ENCODE measurements around the gene FBXL3. TPM values are rescaled to one million over a fixed set of nuclear protein-coding genes. Genes with fewer than 3 reads are reported as not detected.

The FBXL3 gene
- total and polyA plus RNA-seq, 12 donors, result 12.1 to 87.4 (median 44.9) TPM

DNA sequence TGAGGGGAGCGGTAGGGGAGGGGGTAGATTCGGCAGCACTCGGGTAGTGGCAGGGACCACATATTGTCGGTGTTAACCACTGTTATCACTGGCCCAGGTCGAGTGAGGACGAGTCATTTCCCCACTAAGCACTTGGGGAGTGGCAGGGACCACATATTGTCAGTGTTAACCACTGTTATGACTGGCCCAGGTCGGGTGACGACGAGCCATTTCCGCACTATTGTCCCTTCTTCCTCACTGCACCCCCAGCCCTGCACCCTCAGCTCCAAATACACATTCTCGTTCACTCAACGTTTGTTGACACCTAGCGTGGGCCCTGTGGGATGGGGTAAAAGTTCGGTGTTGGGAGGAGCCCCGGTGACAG, 35.5 kb downstream of the FBXL3 start:
- intact Hi-C loops (cut with DNase I), result no loop called here
- 30 to 45% (median 39%) methylated on average over 14 to 15 of the region's 15 CpGs for WGBS, 4 donors
- Histone ChIP-seq H3K4me3 (peak overlapping the region; percentile 38 to 90 (median 66)), H3K9me3 (replicated peaks in 1 of 3) (no peaks in the 10 kb centered on the region), H3K27ac (peak overlapping the region in 4 of 5 donors; percentile 84 to 99 (median 95)), H3K36me3 (replicated peaks in 1 of 2) (no peaks in the 10 kb centered on the region), H3K4me1 (replicated peaks in 1 of 2) (peaks cover 0 to 16% of the 10 kb centered on the region in 2 donors), H3K27me3 (no peaks in the 10 kb centered on the region)
- no peak for TF ChIP-seq POLR2A (IDR thresholded peaks at IDR 0.05)
- TF ChIP-seq, protein P1, sequence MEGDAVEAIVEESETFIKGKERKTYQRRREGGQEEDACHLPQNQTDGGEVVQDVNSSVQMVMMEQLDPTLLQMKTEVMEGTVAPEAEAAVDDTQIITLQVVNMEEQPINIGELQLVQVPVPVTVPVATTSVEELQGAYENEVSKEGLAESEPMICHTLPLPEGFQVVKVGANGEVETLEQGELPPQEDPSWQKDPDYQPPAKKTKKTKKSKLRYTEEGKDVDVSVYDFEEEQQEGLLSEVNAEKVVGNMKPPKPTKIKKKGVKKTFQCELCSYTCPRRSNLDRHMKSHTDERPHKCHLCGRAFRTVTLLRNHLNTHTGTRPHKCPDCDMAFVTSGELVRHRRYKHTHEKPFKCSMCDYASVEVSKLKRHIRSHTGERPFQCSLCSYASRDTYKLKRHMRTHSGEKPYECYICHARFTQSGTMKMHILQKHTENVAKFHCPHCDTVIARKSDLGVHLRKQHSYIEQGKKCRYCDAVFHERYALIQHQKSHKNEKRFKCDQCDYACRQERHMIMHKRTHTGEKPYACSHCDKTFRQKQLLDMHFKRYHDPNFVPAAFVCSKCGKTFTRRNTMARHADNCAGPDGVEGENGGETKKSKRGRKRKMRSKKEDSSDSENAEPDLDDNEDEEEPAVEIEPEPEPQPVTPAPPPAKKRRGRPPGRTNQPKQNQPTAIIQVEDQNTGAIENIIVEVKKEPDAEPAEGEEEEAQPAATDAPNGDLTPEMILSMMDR (IDR thresholded peaks at IDR 0.05), result no peak
- DNase-seq, result peak in 3 of 7 donors; percentile 28 to 70 (median 32)

DNA sequence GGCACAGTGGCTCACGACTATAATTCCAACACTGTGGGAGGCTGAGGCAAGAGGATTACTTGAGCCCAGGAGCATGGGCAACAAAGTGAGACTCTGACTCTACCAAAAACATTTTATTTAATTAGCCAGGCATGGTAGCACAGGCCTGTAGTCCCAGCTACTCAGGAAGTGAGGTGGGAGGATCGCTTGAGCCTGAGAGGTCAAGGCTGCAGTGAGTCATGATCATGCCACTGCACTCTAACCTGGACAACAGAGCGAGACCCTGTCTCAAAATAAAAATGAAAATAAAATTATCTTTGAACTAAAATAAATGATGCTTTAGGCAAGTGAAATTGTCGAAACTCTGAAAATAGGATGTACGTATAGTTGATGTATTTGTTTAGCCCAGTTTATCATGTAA, 43.3 kb downstream of the FBXL3 start:
- TF ChIP-seq, protein P1 (IDR thresholded peaks at IDR 0.05), result no peak
- no peak for TF ChIP-seq POLR2A (IDR thresholded peaks at IDR 0.05)
- no peak overlapping the region for H3K27ac ChIP-seq
- WGBS, 4 donors, result 70 to 81% (median 71%) methylated on average over 5 of the region's 5 CpGs
- H3K4me1 ChIP-seq (replicated peaks in 1 of 2), result peaks cover 0 to 8% of the 10 kb centered on the region in 2 donors
- no peaks in the 10 kb centered on the region for H3K36me3 ChIP-seq (replicated peaks in 1 of 2)
- no peak for DNase-seq
- H3K27me3 ChIP-seq, result no peaks in the 10 kb centered on the region
- H3K9me3 ChIP-seq (replicated peaks in 1 of 3), result no peaks in the 10 kb centered on the region
- intact Hi-C loops (cut with DNase I), result no loop called here
- H3K4me3 ChIP-seq, result no peak overlapping the region

DNA sequence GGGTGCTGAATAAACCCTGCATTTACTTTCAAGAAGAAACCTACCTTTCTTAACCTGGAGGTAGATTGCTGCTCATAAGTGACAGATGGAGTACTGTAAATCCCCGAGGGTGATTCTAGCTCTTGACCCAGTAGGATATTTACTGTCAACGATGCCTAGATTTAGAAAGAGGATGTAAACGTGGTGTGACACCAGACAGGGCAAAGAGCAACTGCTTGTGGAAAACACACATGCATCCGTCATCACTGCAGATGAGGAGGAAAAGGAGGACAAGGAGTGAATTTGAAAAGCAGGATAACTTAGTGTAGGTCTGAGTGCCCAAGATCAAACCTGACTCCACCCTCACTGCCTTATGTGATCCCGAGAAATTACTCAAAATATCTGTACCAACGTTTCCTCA, 44.9 kb downstream of the FBXL3 start:
- H3K4me1 ChIP-seq (replicated peaks in 1 of 2), result peaks cover 0 to 8% of the 10 kb centered on the region in 2 donors
- H3K4me3 ChIP-seq, result no peak overlapping the region
- H3K27me3 ChIP-seq, result no peaks in the 10 kb centered on the region
- WGBS, 4 donors, result 42 to 64% (median 57%) methylated on average over 6 of the region's 6 CpGs
- DNase-seq, result no peak
- H3K36me3 ChIP-seq (replicated peaks in 1 of 2), result no peaks in the 10 kb centered on the region
- no peaks in the 10 kb centered on the region for H3K9me3 ChIP-seq (replicated peaks in 1 of 3)
- intact Hi-C loops (cut with DNase I), result no loop called here
- H3K27ac ChIP-seq, result no peak overlapping the region
- TF ChIP-seq, protein P1 (IDR thresholded peaks at IDR 0.05), result no peak
- TF ChIP-seq POLR2A (IDR thresholded peaks at IDR 0.05), result no peak

DNA sequence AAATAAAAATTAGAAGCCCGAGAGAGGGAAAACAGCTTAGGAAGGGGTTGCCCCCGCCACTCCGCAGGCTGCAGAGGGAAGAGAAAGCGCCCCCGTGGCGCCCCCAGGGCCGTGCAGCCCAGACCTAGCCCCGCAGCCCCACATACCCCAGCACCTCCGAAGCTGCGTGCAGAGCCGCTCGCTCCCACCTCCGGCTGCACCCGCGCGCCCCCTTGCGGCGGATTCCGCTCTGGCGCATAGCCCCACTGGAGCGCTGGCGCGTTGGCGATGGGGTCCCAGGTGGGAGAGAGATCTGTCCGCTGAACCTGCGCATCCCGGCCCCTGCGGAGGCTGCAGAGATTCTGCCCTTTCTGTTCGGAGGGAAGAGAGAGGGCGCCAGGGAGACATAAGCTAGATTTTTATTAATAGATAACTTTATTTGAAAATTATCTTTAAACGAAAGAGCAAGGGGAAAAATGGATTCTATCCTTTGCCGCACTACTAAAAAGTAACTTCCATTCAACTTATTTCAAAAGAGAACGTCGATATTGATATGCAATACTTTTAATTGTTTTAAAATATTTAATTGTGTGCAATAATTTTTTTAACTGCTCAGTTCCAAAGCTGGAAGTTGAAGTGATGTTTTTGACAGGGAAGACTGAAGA, 46.8 kb downstream of the FBXL3 start:
- TF ChIP-seq, protein P1 (IDR thresholded peaks at IDR 0.05), result peak; percentile 69 to 99 (median 84)
- TF ChIP-seq POLR2A (IDR thresholded peaks at IDR 0.05), result no peak
- H3K4me3 ChIP-seq, result peak overlapping the region in 1 of 4 donors; percentile 18
- no peaks in the 10 kb centered on the region for H3K36me3 ChIP-seq (replicated peaks in 1 of 2)
- intact Hi-C loops (cut with DNase I), result no loop called here
- H3K27me3 ChIP-seq, result no peaks in the 10 kb centered on the region
- H3K4me1 ChIP-seq (replicated peaks in 1 of 2), result peaks cover 0 to 8% of the 10 kb centered on the region in 2 donors
- H3K9me3 ChIP-seq (replicated peaks in 1 of 3), result no peaks in the 10 kb centered on the region
- 3 to 4% (median 3%) methylated on average over 25 to 34 of the region's 34 CpGs for WGBS, 4 donors
- DNase-seq, result peak; percentile 43 to 82 (median 75)
- H3K27ac ChIP-seq, result no peak overlapping the region

Measured in adrenal gland (tissue), 12 donors.